ENCODE measurements around the gene HRH2.

- TF ChIP-seq CTCF (IDR thresholded peaks at IDR 0.05; ENCODE audit: low read depth, low read length) (peak; percentile 68), EZH2phosphoT487 (IDR thresholded peaks at IDR 0.05; ENCODE audit: low read depth) (no peak)
Measured at GRCh38 chr5:175718401-175719108, 60.7 kb downstream of the HRH2 start.
